Gastroesophageal sphincter (tissue), 3 donors: ENCODE data around the gene NELFCD.

Experiments used
- CTCF ChIP-seq, 4 experiments: fragments of 200-600 bp in 2 of 4; fragments of 450-650 bp in 2 of 4; sonication (generic) in 1 of 4; IDR thresholded peaks; one replicate each; pipeline ENCODE4 v1.5.1; 2017 to 2019; ENCODE audit warnings: antibody characterized with exemption in 4 of 4, mild to moderate bottlenecking in 2 of 4, moderate library complexity in 2 of 4
- POLR2A ChIP-seq, 2 donors: fragments of 450-650 bp; IDR thresholded peaks; one replicate each; pipeline ENCODE4 v1.6.1; 2017; ENCODE audit warnings: antibody characterized with exemption in 2 of 2, mild to moderate bottlenecking in 2 of 2, moderate library complexity in 1 of 2
- POLR2AphosphoS5 ChIP-seq: sonication (generic); formaldehyde crosslinking; IDR thresholded peaks from one replicate; pipeline ENCODE4 v1.6.1; 2017; ENCODE audit warnings: antibody characterized with exemption

- TF ChIP-seq CTCF (IDR thresholded peaks at IDR 0.05) = no peak
- no peak for TF ChIP-seq POLR2A (IDR thresholded peaks at IDR 0.05)
- no peak for TF ChIP-seq POLR2AphosphoS5
These were observed 59.6 kb downstream of the NELFCD start for GRCh38 chr20:59040667-59041066.
